ENCODE data around the gene PHF20. TPM values are rescaled to one million over a fixed set of nuclear protein-coding genes. Genes with fewer than 3 reads are reported as not detected.
A peak's percentile ranks its signal among the peaks of the same experiment; 100 is the strongest.
"Not testable (repeated sequence)": the region's sequence is repeated elsewhere in the genome, so short reads cannot be mapped to it uniquely, and the experiment has no call there.

The PHF20 gene
- polyA plus RNA-seq, 1 donor from 2014 or later, result 107 TPM

- H3K27me3 Mint-ChIP-seq, result no peaks in the 10 kb centered on the region
- H3K36me3 Mint-ChIP-seq, result no peaks in the 10 kb centered on the region
- no peak overlapping the region for H3K27ac Mint-ChIP-seq
- peaks cover 10 to 11% (median 11%) of the 10 kb centered on the region in 3 donors for H3K4me1 Mint-ChIP-seq
- H3K4me3 Mint-ChIP-seq, result no peak overlapping the region
- no peaks in the 10 kb centered on the region for H3K9me3 Mint-ChIP-seq
Observed at GRCh38 chr20:35888657-35889056, 116.8 kb downstream of the PHF20 start.

GRCh38 chr20:35891375-35891774 lies 119.6 kb downstream of the PHF20 start:
- no peak overlapping the region for H3K4me3 Mint-ChIP-seq
- no peaks in the 10 kb centered on the region for H3K9me3 Mint-ChIP-seq
- no peaks in the 10 kb centered on the region for H3K36me3 Mint-ChIP-seq
- H3K27me3 Mint-ChIP-seq, result no peaks in the 10 kb centered on the region
- H3K27ac Mint-ChIP-seq, result no peak overlapping the region
- peaks cover 8 to 19% (median 15%) of the 10 kb centered on the region in 3 donors for H3K4me1 Mint-ChIP-seq

DNA sequence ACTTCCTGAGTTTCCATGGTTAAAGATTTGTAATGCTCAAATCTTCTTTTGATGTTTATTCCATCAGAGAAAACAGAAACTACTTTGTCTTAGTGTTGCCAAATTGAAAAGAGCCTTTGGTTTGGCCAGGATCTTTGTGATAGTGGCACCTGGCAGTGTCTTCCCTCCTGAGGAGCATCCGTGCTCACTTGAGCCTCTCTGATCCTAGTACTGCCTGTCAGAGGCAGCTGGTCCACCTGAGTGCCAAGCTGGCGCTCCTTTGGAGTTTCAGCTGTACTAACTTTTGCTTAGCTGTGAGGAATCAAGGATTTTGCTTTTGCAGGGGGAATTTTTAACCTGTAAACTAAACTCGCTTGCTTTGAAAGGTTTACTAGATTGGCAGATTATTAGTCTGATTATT lies 121.1 kb downstream of the PHF20 start:
- no peaks in the 10 kb centered on the region for H3K36me3 Mint-ChIP-seq
- H3K4me3 Mint-ChIP-seq, result no peak overlapping the region
- peaks cover 4 to 15% (median 13%) of the 10 kb centered on the region in 3 donors for H3K4me1 Mint-ChIP-seq
- no peaks in the 10 kb centered on the region for H3K9me3 Mint-ChIP-seq
- peak overlapping the region in 1 of 3 donors; percentile 63 for H3K27ac Mint-ChIP-seq
- H3K27me3 Mint-ChIP-seq, result no peaks in the 10 kb centered on the region

DNA sequence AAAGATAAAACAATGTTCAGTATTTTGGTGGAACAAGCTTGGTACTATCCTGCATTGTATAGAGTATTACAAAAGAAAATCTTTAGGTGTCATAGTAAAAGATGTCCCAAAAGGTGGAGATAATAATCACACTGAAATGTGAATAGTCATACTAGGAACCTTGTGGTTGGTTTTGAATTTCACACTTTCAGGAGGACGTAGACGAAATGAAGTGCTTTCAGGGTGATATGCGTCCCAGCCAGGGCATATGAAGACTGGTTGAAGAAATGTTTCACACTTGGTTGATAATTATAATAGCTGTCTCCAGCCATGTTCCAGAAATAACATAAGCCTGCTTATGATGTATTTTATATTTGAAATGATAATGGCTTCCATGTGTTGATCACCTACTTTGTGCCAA lies 122.1 kb downstream of the PHF20 start:
- H3K4me1 Mint-ChIP-seq, result peaks cover 4 to 15% (median 13%) of the 10 kb centered on the region in 3 donors
- no peaks in the 10 kb centered on the region for H3K27me3 Mint-ChIP-seq
- no peak overlapping the region for H3K4me3 Mint-ChIP-seq
- H3K36me3 Mint-ChIP-seq, result no peaks in the 10 kb centered on the region
- no peaks in the 10 kb centered on the region for H3K9me3 Mint-ChIP-seq
- no peak overlapping the region for H3K27ac Mint-ChIP-seq

- H3K9me3 Mint-ChIP-seq, H3K27me3 Mint-ChIP-seq, H3K27ac Mint-ChIP-seq, H3K36me3 Mint-ChIP-seq: not testable (repeated sequence)
- Mint-ChIP-seq H3K4me1 (peaks cover 3 to 15% (median 13%) of the 10 kb centered on the region in 3 donors), H3K4me3 (peak overlapping the region in 1 of 4 donors; percentile 50)
Observed at GRCh38 chr20:35895516-35895915, 123.7 kb downstream of the PHF20 start.

GRCh38 chr20:35899064-35899463 lies 127.2 kb downstream of the PHF20 start:
- no peaks in the 10 kb centered on the region for H3K9me3 Mint-ChIP-seq
- H3K27ac Mint-ChIP-seq, result no peak overlapping the region
- peaks cover 2% of the 10 kb centered on the region for H3K36me3 Mint-ChIP-seq
- H3K4me3 Mint-ChIP-seq, result no peak overlapping the region
- H3K27me3 Mint-ChIP-seq, result no peaks in the 10 kb centered on the region
- H3K4me1 Mint-ChIP-seq, result peaks cover 6 to 17% (median 11%) of the 10 kb centered on the region in 3 donors

- H3K27me3 Mint-ChIP-seq, H3K4me1 Mint-ChIP-seq, H3K4me3 Mint-ChIP-seq, H3K36me3 Mint-ChIP-seq, H3K27ac Mint-ChIP-seq, H3K9me3 Mint-ChIP-seq: not testable (repeated sequence)
Observed at GRCh38 chr20:35901230-35901629, 129.4 kb downstream of the PHF20 start.

- Mint-ChIP-seq H3K4me3 (no peak overlapping the region), H3K36me3 (peaks cover 2% of the 10 kb centered on the region), H3K4me1 (peaks cover 0 to 8% (median 4%) of the 10 kb centered on the region in 3 donors), H3K27ac (peak overlapping the region in 1 of 3 donors; percentile 67), H3K9me3 (no peaks in the 10 kb centered on the region), H3K27me3 (no peaks in the 10 kb centered on the region)
Observed at GRCh38 chr20:35901678-35902544, 130.1 kb downstream of the PHF20 start.

DNA sequence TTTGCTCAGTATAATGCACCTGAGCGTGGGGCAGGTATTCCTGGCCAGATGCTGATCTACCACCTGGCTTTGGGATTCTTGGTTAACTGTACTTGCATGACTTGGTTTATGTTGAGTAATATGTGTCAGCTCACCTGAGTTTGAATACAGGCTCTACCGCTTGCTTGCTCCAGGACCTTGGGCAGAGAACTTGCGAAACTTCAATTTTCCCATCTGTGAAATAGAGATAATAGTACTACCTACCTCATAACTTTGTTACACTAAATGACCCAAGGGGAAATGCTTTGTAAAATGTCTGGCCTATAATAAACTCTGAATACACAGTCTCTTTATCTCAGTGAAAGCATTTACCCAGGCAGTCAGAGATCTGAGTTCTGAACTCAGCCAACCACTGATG lies 130.7 kb downstream of the PHF20 start:
- Mint-ChIP-seq H3K4me3 (no peak overlapping the region), H3K27ac (no peak overlapping the region), H3K36me3 (peaks cover 2% of the 10 kb centered on the region), H3K27me3 (no peaks in the 10 kb centered on the region), H3K9me3 (no peaks in the 10 kb centered on the region), H3K4me1 (peaks cover 0 to 9% (median 4%) of the 10 kb centered on the region in 3 donors)

- Mint-ChIP-seq H3K4me1 (peaks cover 6 to 16% (median 7%) of the 10 kb centered on the region in 3 donors), H3K4me3 (no peak overlapping the region), H3K9me3 (no peaks in the 10 kb centered on the region), H3K27ac (peak overlapping the region in 2 of 3 donors; percentile 28 to 82), H3K27me3 (no peaks in the 10 kb centered on the region), H3K36me3 (peaks cover 4% of the 10 kb centered on the region)
Observed at GRCh38 chr20:35903843-35904242, 132.0 kb downstream of the PHF20 start.

DNA sequence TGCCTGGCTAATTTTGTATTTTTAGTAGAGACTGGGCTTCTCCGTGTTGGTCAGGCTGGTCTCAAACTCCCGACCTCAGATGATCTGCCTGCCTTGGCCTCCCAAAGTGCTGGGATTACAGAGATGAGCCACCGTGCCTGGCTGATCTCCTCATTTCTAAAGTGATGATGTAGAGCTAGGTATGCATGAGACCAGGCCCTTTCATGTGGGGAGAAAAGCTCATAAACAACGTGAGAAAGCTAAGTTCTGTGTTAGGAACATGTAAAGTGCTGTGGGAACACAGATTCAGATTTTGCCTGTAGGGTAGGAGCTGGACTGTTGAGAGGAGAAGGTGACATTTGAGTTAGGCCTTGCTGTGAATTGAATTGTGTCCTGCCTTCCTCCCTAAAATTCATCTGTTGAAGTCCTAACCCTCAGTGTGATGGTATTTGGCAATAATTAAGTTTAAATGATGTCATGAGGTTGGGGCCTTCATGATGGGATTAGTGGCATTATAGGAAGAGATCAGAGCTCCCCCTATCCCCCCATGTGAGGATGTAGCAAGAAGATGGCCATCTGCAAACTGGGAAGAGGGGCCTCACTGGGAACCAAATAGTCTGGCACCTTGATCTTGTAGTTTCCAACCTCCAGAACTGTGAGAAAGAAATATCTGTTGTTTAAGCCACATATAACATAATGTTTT lies 133.3 kb downstream of the PHF20 start:
- Mint-ChIP-seq H3K27ac (peak overlapping the region in 1 of 3 donors; percentile 10), H3K36me3 (peaks cover 4% of the 10 kb centered on the region), H3K4me3 (no peak overlapping the region), H3K4me1 (peaks cover 7 to 17% (median 14%) of the 10 kb centered on the region in 3 donors), H3K27me3 (no peaks in the 10 kb centered on the region), H3K9me3 (no peaks in the 10 kb centered on the region)

DNA sequence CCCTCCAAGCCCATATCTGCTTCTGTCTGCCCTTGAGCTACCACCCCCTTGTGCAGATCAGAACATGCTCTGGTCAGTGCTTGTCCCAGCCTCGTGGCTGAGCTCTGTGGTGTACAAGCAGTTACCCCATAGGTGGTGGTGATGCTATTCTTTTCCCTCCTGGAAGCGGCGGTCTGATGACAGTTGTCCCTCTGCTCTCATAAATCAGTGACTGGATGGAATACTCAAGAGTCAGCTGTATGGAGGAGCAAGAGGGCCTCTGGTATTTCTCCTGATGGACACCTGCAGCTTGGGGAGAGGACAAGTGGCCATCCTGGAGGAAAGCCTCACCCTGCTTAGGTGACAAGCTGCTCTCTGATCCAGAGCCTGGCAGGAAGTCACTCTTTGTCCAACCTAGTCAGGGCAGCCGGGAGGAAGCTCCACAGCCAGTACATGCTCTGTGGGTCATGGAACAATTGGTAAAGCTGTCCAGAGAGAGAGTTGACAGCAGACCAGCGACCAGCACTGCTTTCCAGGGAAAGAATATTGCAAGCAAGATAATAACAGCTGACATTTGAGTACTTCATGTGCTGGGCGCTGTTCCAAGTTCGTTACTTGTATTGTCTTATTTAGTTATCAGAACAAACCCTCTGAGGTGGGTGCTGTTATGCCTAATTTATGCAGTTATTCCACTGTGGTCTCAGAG lies 135.3 kb downstream of the PHF20 start:
- H3K36me3 Mint-ChIP-seq, result peaks cover 4% of the 10 kb centered on the region
- H3K27ac Mint-ChIP-seq, result no peak overlapping the region
- H3K4me1 Mint-ChIP-seq, result peaks cover 7 to 14% (median 13%) of the 10 kb centered on the region in 3 donors
- no peak overlapping the region for H3K4me3 Mint-ChIP-seq
- no peaks in the 10 kb centered on the region for H3K9me3 Mint-ChIP-seq
- no peaks in the 10 kb centered on the region for H3K27me3 Mint-ChIP-seq

GRCh38 chr20:35908007-35908406 lies 136.2 kb downstream of the PHF20 start:
- Mint-ChIP-seq H3K27ac (no peak overlapping the region), H3K4me1 (peaks cover 3 to 14% (median 10%) of the 10 kb centered on the region in 3 donors), H3K9me3 (no peaks in the 10 kb centered on the region), H3K4me3 (no peak overlapping the region), H3K27me3 (no peaks in the 10 kb centered on the region), H3K36me3 (peaks cover 4% of the 10 kb centered on the region)

DNA sequence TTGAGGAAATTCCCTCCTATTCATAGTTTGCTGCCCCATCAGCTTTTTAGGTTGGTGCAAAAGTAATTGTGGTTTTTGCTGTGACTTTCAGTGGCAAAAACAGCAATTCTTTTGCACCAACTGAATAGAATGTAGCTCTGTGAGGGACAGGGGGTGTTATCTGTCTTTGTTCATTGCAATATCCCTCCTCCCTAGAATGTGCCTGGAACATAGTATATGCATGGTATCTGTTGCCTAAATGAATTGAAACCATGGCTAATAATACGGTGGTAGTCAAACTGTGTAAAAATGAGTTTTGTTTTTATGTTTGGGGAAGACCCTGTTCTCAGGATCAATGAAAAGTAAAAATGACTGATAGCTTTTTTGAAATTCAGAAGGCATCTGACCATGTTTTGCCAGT lies 137.4 kb downstream of the PHF20 start:
- Mint-ChIP-seq H3K36me3 (peaks cover 2% of the 10 kb centered on the region), H3K27me3 (no peaks in the 10 kb centered on the region), H3K4me1 (peaks cover 3 to 14% (median 10%) of the 10 kb centered on the region in 3 donors)

GRCh38 chr20:35909796-35910195 lies 138.0 kb downstream of the PHF20 start:
- H3K27me3 Mint-ChIP-seq, result no peaks in the 10 kb centered on the region

More for the DNA sequence above, 137.4 kb downstream of the PHF20 start:
- H3K27ac Mint-ChIP-seq, result peak overlapping the region in 1 of 3 donors; percentile 65
- no peaks in the 10 kb centered on the region for H3K9me3 Mint-ChIP-seq
- no peak overlapping the region for H3K4me3 Mint-ChIP-seq

More at GRCh38 chr20:35909796-35910195, 138.0 kb downstream of the PHF20 start:
- H3K4me1 Mint-ChIP-seq, result peaks cover 3 to 14% (median 10%) of the 10 kb centered on the region in 3 donors
- no peak overlapping the region for H3K27ac Mint-ChIP-seq
- H3K9me3 Mint-ChIP-seq, result no peaks in the 10 kb centered on the region
- peaks cover 3% of the 10 kb centered on the region for H3K36me3 Mint-ChIP-seq
- H3K4me3 Mint-ChIP-seq, result no peak overlapping the region
